Retinal pigment epithelial cell (primary cell): ENCODE data around the gene RNF113B.

Source experiments
- DNase-seq: peaks from one replicate; pipeline ENCODE4 v3.0.0-alpha.2; 2010; ENCODE audit warnings: low read depth
- H3K4me3 ChIP-seq: 2 replicates; pipeline ENCODE4 v1.5.1; 2011; ENCODE audit warnings: mild to moderate bottlenecking, low read length, control low read depth, moderate library complexity
- TF ChIP-seq, protein P1 (sequence below): conservative IDR thresholded peaks from 2 replicates; pipeline ENCODE4 v1.5.1; 2011; ENCODE audit warnings: low read depth, low read length, control low read depth, inconsistent platforms

RNF113B gene

DNA sequence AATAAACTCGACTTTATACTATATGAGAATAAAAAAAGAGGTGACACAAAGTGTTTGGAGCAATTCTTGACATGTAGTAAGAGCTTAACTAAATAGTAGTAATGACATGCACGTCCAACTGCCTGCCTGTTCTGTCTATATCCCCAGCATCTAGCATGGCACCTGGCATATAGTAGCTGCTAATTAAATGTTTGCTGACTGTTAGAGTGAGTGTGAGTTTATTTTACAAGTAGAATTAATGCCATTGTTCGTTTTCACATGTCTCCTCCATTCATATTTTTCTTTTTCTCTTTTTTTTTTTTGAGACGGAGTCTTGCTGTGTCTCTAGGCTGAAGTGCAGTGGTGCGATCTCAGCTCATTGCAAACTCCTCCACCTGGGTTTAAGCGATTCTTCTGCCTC, 38.4 kb upstream of the RNF113B start:
- DNase-seq: no peak
- no peak overlapping the region for H3K4me3 ChIP-seq
- TF ChIP-seq, protein P1, sequence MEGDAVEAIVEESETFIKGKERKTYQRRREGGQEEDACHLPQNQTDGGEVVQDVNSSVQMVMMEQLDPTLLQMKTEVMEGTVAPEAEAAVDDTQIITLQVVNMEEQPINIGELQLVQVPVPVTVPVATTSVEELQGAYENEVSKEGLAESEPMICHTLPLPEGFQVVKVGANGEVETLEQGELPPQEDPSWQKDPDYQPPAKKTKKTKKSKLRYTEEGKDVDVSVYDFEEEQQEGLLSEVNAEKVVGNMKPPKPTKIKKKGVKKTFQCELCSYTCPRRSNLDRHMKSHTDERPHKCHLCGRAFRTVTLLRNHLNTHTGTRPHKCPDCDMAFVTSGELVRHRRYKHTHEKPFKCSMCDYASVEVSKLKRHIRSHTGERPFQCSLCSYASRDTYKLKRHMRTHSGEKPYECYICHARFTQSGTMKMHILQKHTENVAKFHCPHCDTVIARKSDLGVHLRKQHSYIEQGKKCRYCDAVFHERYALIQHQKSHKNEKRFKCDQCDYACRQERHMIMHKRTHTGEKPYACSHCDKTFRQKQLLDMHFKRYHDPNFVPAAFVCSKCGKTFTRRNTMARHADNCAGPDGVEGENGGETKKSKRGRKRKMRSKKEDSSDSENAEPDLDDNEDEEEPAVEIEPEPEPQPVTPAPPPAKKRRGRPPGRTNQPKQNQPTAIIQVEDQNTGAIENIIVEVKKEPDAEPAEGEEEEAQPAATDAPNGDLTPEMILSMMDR: no peak

DNA sequence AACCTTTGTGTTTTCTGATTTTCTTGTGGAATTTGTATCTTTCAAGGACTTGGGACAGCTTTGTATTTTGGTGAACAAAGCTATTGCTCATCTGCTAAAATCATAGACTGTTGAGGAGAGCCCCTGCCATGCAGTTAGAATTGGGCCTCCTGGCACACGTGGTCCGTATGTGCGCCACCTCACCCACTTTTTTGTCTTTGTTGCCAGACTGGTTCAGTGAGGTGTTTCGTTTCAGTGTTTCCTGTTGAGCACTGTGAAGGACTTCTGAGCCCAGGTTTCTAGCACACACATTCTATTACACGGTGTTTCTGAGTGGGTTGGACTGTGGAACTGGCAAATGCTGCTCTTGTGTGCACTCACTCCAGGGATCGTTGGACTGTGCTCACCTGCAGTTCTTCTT, 37.6 kb upstream of the RNF113B start:
- TF ChIP-seq, protein P1: no peak
- DNase-seq: no peak
- no peak overlapping the region for H3K4me3 ChIP-seq

DNA sequence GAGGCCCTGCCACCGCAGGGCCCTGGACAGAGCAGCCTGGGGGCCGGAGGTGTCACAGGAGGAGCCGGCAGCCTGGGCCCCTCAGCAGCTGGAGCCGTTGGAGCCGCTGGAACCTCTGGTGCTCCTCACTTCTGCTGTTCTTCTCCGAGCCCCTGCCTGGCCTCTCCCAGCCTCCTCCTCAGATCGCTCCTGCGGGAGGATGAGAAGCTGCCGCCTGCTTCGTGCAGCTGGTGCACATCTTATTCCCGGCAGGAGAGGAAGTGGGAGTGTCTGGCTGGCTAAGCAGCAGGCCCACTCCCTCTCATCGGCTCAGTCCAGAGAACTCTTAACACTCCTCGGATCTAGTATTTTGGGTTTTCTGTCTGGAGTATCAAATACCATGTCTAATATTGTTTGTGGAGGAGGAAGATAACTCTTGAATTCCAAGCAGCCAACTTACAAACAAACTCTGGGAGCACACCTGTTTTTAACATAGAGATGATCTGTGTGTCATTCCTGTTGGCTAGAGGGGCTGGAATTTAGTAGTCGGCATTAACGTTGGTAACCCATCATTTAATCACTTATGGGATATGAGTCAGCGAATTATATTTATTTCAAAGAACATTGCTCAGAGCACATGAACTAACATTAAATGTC, 37.1 kb upstream of the RNF113B start:
- no peak overlapping the region for H3K4me3 ChIP-seq
- TF ChIP-seq, protein P1: no peak
- no peak for DNase-seq

DNA sequence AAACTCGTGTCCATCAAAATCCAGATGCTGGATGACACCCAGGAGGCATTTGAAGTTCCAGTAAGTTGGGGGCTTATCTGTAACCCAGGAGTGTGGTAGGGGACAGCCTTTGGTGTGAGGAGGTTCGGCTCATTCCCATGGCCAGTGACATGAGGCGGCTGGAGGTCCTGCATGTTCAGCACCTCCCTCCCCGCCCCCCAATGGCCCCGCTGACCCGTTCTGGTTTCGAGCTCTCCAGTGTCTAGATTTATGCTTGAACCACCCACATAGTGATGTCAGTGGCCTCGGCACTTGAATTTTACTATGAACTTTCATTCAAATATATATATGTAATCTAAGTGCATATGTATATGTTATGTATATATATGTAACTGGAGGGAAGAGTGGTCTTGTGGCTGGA, 36.3 kb upstream of the RNF113B start:
- no peak for DNase-seq
- TF ChIP-seq, protein P1: no peak
- H3K4me3 ChIP-seq: no peak overlapping the region

DNA sequence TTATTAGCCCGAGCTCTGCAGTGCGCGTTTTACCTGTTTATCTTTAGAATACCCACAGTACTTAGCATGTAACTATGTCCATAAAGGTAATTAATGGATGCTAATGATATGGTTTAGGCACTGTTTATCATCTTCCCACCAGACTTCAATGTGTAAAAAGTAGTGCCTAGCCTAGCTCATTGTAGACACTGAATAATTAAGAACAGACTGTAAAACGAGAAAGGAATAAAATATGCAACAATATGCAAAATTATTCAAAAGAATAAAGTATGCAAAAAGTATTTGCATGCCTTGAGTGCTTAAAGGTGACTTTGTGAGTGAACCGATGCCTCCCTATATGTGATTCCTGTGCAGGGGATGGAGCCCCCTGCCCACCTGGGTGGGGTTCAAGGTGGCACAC, 35.7 kb upstream of the RNF113B start:
- TF ChIP-seq, protein P1: no peak
- no peak for DNase-seq
- no peak overlapping the region for H3K4me3 ChIP-seq

DNA sequence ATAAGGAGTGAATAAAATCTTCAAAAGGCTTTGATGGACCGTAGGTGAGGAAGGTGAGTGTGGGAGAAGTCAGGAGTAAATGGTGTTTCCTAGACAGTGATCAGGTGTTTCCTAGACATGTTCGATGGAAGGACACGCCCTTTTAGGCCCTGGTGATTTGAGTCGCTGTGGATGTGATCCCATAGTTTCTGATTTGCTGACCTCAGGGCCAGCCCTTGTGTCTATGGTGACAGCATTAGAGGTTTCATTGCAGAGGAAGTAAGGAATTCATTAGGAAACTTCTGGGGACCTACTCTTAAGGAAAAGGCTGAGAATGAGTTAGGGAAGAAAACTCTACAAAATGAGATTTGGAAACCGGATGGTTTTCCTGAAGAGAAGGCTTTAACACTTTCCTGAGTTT, 31.5 kb upstream of the RNF113B start:
- no peak for DNase-seq
- H3K4me3 ChIP-seq: no peak overlapping the region
- TF ChIP-seq, protein P1: no peak

DNA sequence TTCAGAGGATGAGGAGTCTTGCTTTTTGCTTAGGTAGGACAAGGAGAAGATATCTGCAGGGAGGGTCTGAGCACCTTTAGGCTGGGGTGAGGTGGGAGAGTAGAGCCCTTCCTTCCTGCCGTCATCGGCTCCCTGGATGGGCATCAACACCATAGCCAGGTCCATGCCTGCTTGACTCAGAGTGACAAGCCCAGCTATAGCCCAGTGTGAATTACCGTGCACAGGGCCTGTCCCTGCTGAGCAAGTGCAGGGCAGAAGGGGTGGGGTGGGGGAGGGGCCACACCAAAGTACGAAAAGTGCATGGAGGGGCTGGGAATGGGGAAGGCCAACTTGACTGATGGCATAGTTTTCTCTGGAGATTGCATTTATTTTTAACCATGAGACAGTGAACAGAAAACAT, 30.3 kb upstream of the RNF113B start:
- no peak for DNase-seq
- TF ChIP-seq, protein P1: no peak
- H3K4me3 ChIP-seq: no peak overlapping the region
